ENCODE data around the gene FOXO6.

Gene FOXO6

GRCh38 chr1:41315871-41316270 is 45.4 kb upstream of the FOXO6 start:
- POLR2A ChIA-PET, result interaction anchor here (0.7 kb wide), 1 partner anchor 639 kb away, joined by 3 read pairs; no protein-coding TSS in a partner anchor

GRCh38 chr1:41317361-41317760 is 43.9 kb upstream of the FOXO6 start:
- no peak overlapping the region for H3K4me3 ChIP-seq (ENCODE audit: low read depth, low read length)
- ChIA-PET CTCF (interaction anchor here (2.3 to 7.3 kb wide), 2 partner anchors 34 to 101 kb away, joined by 12 to 52 read pairs; no protein-coding TSS in a partner anchor), POLR2A (no interaction called here)
- TF ChIP-seq CTCF (IDR thresholded peaks at IDR 0.05; ENCODE audit: insufficient read depth, low read length, missing control alignments), result no peak
- DNase-seq (ENCODE audit: low read depth, low spot score), result no peak

More at GRCh38 chr1:41315871-41316270, 45.4 kb upstream of the FOXO6 start:
- no peak overlapping the region for H3K4me3 ChIP-seq (ENCODE audit: low read depth, low read length)
- no peak for TF ChIP-seq CTCF (IDR thresholded peaks at IDR 0.05; ENCODE audit: insufficient read depth, low read length, missing control alignments)
- CTCF ChIA-PET, result interaction anchor here (2.0 to 7.3 kb wide), 3 partner anchors 32 to 117 kb away, joined by 5 to 52 read pairs (median 18); no protein-coding TSS in a partner anchor
- no peak for DNase-seq (ENCODE audit: low read depth, low spot score)

GRCh38 chr1:41318135-41318534 is 43.1 kb upstream of the FOXO6 start:
- ChIA-PET CTCF (interaction anchor here (0.6 to 7.3 kb wide), 6 partner anchors 11 to 1003 kb away, joined by 3 to 52 read pairs (median 3); no protein-coding TSS in a partner anchor), POLR2A (no interaction called here)
- no peak for DNase-seq (ENCODE audit: low read depth, low spot score)
- H3K4me3 ChIP-seq (ENCODE audit: low read depth, low read length), result no peak overlapping the region
- TF ChIP-seq CTCF (IDR thresholded peaks at IDR 0.05; ENCODE audit: insufficient read depth, low read length, missing control alignments), result no peak

GRCh38 chr1:41319106-41319755 is 42.0 kb upstream of the FOXO6 start:
- ChIA-PET POLR2A (no interaction called here), CTCF (interaction anchor here (0.8 to 7.3 kb wide), 6 partner anchors 10 to 113 kb away, joined by 3 to 52 read pairs (median 3); no protein-coding TSS in a partner anchor)
- no peak for DNase-seq (ENCODE audit: low read depth, low spot score)
- H3K4me3 ChIP-seq (ENCODE audit: low read depth, low read length), result no peak overlapping the region
- TF ChIP-seq CTCF (IDR thresholded peaks at IDR 0.05; ENCODE audit: insufficient read depth, low read length, missing control alignments), result no peak

DNA sequence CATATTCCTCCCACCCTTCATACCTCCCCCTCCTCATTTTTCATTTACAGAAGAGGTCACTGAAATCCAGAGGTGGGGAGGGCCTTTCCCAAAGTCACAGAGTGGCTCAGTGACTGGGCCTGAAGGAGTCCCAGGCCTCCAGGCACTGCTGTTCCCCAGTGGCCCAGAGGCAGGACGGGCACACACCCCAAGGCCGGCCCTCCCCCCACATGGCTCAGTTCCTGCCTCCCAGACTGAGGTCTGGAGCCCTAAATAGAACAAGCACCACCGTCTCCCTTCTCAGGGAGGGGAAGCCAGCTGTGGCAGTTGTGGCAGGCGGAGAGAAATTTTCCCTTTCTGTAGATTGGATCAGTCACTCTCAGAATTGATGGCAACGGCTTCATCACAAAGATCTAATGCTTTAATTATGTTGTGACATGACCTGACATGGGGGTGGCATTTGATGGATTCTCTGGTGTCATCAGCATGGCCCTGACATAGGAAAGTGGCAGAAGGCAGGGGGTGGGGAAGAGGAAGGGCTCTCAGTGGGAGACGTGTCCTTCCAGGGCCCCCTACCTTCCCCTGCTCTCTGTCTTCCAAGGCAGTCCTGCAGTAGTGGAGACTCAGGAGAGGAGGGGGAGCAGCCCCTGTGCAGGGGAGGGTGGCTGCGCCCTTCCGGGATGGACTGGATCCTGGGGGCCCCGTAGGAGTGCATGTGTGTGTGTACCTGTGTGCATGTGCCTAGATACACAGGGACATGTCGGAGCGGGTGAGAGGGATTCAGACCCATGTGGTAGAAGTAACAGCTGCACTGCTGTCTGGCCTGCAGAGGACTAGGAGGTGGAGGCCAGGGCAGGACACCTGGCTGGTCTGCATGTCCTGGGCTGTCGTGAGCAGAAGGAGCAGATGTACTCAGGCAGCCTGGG is 41.2 kb upstream of the FOXO6 start:
- CTCF ChIA-PET, result interaction anchor here (1.0 to 7.3 kb wide), 7 partner anchors 11 to 115 kb away, joined by 3 to 52 read pairs (median 7); no protein-coding TSS in a partner anchor
- no peak for DNase-seq (ENCODE audit: low read depth, low spot score)
- no peak for TF ChIP-seq CTCF (IDR thresholded peaks at IDR 0.05; ENCODE audit: insufficient read depth, low read length, missing control alignments)
- no peak overlapping the region for H3K4me3 ChIP-seq (ENCODE audit: low read depth, low read length)
- POLR2A ChIA-PET, result no interaction called here

Measured in AG04449 (cell line).